Measurements from ENCODE around the gene THSD7A. TPM values are rescaled to one million over a fixed set of nuclear protein-coding genes. Genes with fewer than 3 reads are reported as not detected.

Gene THSD7A
- total and polyA plus RNA-seq, 2 of the 13 experiments (the other 11 are each of a cell fraction or from before 2014, with no cell fraction given), result 0.01 to 0.07 TPM

GRCh38 chr7:11818281-11818680 is 13.7 kb downstream of the THSD7A start (continued):
- TF ChIP-seq FIP1L1 (IDR thresholded peaks at IDR 0.05; ENCODE audit: borderline replicate concordance, insufficient read depth, low read depth, low read length) (no peak), MLX (CRISPR knock-in tag; IDR thresholded peaks at IDR 0.05) (no peak), ZNF451 (CRISPR knock-in tag; IDR thresholded peaks at IDR 0.05) (no peak), THRA (CRISPR knock-in tag; IDR thresholded peaks at IDR 0.05; ENCODE audit: borderline replicate concordance) (no peak), ZNF331 (CRISPR knock-in tag; IDR thresholded peaks at IDR 0.05) (no peak), RORA (CRISPR knock-in tag; IDR thresholded peaks at IDR 0.05) (no peak), ZNF296 (CRISPR knock-in tag; conservative IDR thresholded peaks at IDR 0.05) (no peak)

GRCh38 chr7:11817111-11817740 is 14.8 kb downstream of the THSD7A start:
- no TSS peak for BruUV-seq (replicated peaks)
- in situ Hi-C loops (cut with HindIII; ENCODE audit: extremely low pct_ligation_motif_present, low pct_unique_long_range_greater_than_20kb), result no loop called here
- H3K27me3 ChIP-seq (ENCODE audit: control insufficient read depth in 1 of 2, insufficient read depth in 2 of 2, low read length in 2 of 2), result no peaks in the 10 kb centered on the region
- no peaks in the 10 kb centered on the region for H3K4me1 ChIP-seq (ENCODE audit: insufficient read depth, low read length)
- no peak for ATAC-seq
- WGBS (ENCODE audit: low lambda C conversion rate), result 17% methylated on average over 4 of the region's 4 CpGs
- H3K79me2 ChIP-seq (ENCODE audit: insufficient read depth, low read length), result no peaks in the 10 kb centered on the region
- no peak for DNase-seq (ENCODE audit: low spot score)
- H3K4me2 ChIP-seq (ENCODE audit: low read depth, low read length), result no peak overlapping the region
- POLR2A ChIA-PET, result no interaction called here
- H2AFZ ChIP-seq (ENCODE audit: low read length), result no peak overlapping the region
- no peak for FAIRE-seq
- H3K9me3 ChIP-seq (ENCODE audit: low read length), result no peaks in the 10 kb centered on the region
- intact Hi-C loops (cut with micrococcal nuclease; ENCODE audit: unreplicated experiment), result no loop called here
- CTCF ChIA-PET (ENCODE audit: low intra/inter-chr PET ratio, low total read pairs), result no interaction called here
- no peak overlapping the region for H3K27ac ChIP-seq (ENCODE audit: extremely low read length, insufficient read depth, low read length)
- H3K36me3 ChIP-seq (replicated peaks in 1 of 2; ENCODE audit: control insufficient read depth in 1 of 2, insufficient read depth in 2 of 2, low read length in 2 of 2), result no peaks in the 10 kb centered on the region
- H4K20me1 ChIP-seq (ENCODE audit: insufficient read depth, low read length), result no peaks in the 10 kb centered on the region
- H3K9ac ChIP-seq (ENCODE audit: insufficient read depth, low read depth, low read length), result no peak overlapping the region
- no peak overlapping the region for H3K4me3 ChIP-seq (replicated peaks in 1 of 3; ENCODE audit: insufficient read depth in 1 of 3, low read depth in 2 of 3, low read length in 3 of 3)
- TF ChIP-seq POLR2G (IDR thresholded peaks at IDR 0.05; ENCODE audit: low read depth, low read length) (no peak), ZNF432 (CRISPR knock-in tag; IDR thresholded peaks at IDR 0.05; ENCODE audit: borderline replicate concordance) (no peak), CEBPG (CRISPR knock-in tag; IDR thresholded peaks at IDR 0.05) (no peak), GLMP (CRISPR knock-in tag; IDR thresholded peaks at IDR 0.05; ENCODE audit: borderline replicate concordance) (no peak), HNRNPL (IDR thresholded peaks at IDR 0.05; ENCODE audit: low read depth, low read length) (no peak), KDM1A (CRISPR knock-in tag; IDR thresholded peaks at IDR 0.05) (no peak), ARID5B (CRISPR knock-in tag; IDR thresholded peaks at IDR 0.05) (no peak), ZNF562 (CRISPR knock-in tag; IDR thresholded peaks at IDR 0.05; ENCODE audit: borderline replicate concordance) (no peak), HNRNPH1 (optimal IDR thresholded peaks at IDR 0.05; ENCODE audit: low read depth, low read length) (no peak), MXI1 (IDR thresholded peaks at IDR 0.05; ENCODE audit: borderline replicate concordance, low read depth, low read length) (no peak)
